Daoy (cell line): ENCODE results near the gene PCID2. TPM values are rescaled to one million over a fixed set of nuclear protein-coding genes. Genes with fewer than 3 reads are reported as not detected.
"Not testable (repeated sequence)": the region's sequence is repeated elsewhere in the genome, so short reads cannot be mapped to it uniquely, and the experiment has no call there.

Source experiments
- DNase-seq: peaks from one replicate; pipeline ENCODE4 v3.0.0-alpha.2; 2015; ENCODE audit warnings: low read depth
- total RNA-seq: library from RNA; depleted of rRNA; stranded (reverse); fragments of >200 nt; shearing (Covaris generic); gene quantifications from 2 replicates; pipeline ENCODE4 v1.2.3, GENCODE V29; 2014

PCID2 gene
- total RNA-seq, 1 experiment from 2014 or later = 43.3 TPM

DNA sequence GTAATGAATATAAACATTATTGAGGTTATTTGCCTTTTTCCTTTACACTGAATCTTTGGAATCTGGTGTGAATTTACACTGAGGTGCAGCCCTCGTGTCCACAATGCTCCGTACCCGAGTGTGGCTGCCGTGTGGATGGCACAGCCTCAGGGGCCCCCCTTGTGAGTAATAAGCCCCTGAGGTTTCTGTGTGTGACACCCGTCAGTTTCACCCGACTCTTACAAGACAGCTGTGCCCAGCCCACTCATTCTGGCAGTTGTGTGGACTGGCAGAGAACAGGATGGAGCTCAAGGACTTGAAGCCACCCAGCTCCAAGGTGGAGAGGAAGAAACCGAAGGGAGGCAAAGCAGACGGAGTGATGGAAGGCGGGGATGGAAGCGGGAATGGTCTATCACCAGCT lies 42.2 kb downstream of the PCID2 start:
- no peak for DNase-seq

DNA sequence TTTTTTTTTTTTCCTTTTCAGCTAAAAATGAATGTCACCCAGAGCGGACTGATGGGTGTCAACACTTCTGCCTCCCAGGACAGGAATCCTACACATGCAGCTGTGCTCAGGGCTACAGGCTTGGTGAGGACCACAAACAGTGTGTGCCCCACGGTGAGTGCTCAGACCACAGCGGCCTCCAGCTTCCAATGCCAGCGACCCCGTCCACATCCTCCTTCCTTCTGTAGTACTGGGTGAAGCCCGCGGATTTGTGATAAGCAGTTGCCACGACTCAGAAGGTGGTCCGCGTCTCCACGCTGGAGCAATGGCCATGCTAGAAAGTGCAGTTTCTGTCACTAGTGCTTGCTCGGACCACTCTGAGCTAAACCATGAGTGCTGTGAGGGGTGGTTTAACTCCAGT lies 44.0 kb downstream of the PCID2 start:
- no peak for DNase-seq

DNA sequence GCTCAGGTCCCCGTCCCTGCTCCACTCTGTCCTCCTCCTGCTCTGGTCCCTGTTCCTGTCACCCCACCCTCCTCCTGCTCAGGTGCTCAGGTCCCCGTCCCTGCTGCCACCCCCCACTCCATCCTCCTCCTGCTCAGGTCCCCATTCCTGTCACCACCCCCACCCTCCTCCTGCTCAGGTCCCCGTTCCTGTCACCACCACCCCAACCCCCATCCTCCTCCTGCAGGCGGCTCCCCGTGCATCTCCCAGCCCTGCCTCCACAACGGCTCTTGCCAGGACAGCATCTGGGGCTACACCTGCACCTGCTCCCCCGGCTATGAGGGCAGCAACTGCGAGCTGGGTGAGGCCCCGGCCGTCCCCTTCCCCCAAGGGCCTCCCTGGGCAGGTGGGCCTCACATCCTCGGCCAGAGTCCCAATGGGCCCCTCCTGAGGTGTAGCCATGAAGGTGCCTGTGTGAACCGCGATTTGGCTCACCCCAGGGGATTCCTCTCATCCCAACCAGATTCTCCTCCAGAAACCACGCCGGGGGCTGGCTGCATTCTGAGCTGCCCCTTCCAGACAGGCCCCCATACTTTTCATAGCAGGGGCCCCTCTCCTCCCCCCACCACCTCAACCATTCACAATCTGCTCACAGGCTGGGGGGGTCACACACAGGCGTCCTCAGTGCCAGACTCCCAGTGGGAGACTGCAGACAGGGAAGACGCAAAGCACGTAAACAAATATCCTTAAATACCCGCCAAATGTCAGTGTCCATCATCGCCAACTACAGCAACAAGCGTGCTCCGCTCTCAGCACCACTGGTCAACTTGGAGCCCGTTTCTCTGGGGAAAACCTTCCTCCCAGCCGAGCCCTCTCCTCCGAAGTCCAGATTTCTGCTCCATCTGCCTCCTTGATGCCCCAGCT lies 45.4 kb downstream of the PCID2 start:
- DNase-seq = no peak

DNA sequence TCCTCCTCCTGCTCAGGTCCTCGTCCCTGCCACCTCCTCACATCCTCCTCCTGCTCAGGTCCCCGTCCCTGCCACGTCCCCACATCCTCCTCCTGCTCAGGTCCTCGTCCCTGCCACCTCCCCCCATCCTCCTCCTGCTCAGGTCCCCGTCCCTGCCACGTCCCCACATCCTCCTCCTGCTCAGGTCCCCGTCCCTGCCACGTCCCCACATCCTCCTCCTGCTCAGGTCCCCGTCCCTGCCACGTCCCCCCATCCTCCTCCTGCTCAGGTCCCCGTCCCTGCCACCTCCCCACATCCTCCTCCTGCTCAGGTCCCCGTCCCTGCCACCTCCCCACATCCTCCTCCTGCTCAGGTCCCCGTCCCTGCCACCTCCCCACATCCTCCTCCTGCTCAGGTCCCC lies 46.5 kb downstream of the PCID2 start:
- not testable (repeated sequence) for DNase-seq

DNA sequence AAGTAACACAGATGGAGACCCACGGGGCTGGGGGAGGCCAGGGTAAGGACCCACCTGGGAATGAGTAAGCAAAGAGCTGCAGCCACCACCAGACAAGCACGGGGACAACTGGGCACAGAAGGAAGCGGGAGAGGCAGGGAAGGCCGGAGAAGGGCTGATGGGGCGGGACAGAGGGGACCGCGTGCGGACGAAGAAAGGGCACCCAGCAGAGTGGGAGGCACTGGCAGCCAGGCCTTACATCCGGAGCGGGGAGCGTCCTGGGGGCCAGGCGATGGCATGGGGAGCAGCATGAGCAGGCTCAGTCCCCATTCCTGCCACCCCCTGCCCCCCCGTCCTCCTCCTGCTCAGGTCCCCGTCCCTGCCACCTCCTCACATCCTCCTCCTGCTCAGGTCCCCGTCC lies 47.0 kb downstream of the PCID2 start:
- no peak for DNase-seq

DNA sequence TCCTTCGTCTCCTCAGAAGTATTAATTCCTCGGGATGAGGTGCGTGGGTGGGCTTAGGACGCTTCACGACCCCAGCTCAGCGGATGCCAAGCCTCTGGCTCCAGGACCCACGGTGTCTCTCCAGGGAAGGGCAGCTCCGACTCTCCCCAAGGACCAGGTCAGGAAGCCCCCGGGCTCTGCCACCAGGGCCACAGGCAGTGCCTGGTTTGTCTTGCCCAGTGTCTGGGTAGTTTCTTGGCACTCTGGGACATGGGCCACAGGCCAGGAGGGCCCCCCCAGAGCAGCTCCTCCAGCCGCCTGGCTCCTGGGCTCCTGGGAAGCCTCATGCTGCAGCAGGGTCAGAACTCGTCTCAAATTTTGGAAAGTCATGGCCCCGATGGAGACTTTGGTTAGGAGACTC lies 47.5 kb downstream of the PCID2 start:
- DNase-seq = no peak

DNA sequence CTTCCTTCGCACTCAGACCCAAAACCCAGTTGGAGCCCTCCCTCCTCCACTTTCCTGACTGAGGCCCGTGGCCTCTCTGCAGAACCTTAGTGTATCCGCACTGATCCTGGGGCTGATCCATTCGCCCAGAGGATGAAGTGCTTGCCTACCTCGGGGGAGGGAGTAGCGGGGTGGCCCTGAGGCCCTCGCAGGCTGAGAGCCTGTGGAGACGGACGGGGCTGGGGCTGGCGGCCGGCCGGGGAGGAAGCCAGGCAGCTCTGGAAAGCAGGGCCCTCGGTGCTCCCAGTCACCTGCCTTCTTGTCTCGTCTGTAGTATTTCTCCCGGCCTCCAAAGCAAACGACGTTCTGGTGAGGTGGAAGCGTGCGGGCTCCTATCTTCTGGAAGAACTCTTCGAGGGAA lies 48.8 kb downstream of the PCID2 start:
- no peak for DNase-seq

DNA sequence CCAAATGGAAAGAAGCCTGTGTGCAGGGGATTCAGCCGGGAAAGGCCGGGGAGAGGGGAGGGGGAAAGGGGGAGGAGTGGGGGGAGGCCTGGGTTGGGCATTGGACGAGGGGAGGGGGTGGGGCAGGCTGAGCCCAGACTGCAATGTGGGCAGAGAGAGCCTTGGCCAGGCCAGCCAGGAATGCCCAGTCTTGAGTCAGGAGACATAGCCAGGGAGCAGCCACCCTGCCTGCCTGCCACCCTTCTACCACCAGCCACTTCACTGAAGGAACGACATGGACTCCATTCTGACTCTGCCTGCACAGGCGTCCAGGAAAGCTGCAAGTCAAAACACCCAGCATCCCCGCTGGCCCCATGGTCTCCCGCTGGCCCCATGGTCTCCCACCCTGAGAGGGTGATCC lies 49.5 kb downstream of the PCID2 start:
- DNase-seq = no peak

DNA sequence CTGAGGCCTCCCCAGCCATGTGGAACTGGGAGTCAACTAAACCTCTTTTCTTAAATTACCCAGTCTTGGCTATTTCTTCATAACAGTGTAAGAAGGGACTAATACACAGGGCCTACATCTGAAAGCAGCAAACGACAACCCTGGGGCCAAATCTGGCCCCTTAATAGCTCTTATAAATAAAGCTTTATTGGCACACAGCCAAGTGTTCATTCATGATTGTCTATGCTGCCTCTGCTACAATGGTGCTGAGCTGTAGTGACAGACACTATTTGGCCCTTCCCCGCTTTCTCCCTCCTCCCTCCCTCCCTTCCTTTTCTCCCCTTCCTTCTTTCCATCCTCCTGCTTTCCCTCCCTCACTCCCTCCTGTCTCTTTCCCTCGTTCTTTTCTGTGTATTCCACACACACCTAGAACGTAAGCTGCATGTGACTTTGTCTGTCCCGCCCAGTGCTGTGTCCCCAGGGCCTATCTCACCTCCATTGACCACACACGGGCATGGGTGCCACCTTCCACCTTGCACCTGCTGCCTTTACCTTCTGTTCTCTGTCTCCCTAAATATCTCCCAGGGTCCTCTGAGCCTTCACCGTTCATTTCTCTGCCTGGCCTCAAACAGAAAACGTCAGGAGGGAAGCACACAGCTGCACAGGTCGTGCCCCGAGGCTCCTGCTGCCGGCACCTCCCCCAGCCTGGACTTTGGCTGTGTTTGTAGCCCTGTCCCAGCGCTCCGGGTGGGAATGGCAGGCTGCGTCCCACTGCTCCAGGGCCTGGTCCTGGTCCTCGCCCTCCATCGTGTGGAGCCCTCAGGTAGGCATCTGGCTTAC lies 50.3 kb downstream of the PCID2 start, which contains the start of gene PROZ:
Gene PROZ, plus strand, starts transcription at position 720 of the 819 bp plus-strand sequence. Its CDS starts 13 bp downstream, at position 733.
- DNase-seq = no peak

DNA sequence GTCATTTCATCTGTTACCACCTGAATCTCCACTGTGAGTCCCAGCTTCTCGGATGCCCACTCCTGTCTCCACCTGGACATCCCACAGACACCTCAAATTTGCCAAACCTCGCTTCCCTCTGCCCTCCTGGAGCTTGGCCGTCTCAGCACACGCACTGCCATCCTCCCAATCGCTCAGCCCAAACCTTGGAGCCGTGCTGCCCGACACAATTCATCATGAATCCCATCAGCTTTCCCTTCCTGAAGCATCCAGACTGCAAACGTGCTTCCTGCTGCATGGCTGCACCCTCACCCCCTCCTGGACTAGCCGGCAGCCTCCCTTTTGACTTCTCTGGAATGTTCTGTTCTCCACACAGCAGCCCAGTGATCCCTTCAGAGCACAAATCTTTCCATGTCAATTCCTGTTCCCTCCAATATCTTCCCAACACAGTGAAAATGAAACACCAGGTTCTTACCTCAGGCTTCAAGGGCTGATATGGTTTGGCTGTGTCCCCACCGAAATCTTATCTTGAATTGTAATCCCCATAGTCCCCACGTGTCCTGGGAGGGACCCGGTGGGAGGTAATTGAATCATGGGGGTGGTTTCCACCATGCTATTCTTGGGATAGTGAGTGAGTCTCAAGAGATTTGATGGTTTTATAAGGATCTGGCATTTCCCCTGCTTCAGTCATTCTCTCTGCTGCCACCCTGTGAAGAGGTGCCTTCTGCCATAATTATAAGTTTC lies 51.1 kb downstream of the PCID2 start:
- peak; percentile 10 for DNase-seq

DNA sequence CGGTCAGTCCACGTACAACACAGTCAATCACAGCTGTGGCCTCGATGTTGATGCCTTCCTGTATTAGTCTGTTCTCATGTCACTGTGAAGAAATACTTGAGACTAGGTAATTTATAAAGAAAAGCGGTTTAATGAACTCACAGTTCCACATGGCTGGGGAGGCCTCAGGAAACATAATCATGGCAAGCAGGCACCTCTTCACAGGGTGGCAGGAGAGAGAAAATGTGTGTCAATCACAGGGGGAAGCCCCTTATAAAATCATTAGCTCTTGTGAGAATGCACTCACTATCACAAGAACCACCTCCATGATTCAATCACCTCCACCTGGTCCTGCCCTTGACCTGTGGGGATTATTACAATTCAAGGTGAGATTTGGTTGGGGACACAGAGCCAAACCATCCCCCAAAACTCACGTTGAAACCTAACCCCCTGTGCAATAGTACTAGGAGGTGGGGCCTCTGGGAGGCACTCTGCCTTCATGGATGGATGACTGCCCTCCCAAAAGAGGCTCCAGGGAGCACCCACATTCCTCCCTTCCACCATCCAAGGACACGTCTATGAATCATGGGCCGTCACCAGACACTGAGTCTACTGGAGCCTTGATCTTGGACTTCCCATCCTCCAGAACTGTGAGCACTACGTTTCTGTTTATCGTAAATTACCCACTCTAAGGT lies 52.4 kb downstream of the PCID2 start:
- DNase-seq = no peak

DNA sequence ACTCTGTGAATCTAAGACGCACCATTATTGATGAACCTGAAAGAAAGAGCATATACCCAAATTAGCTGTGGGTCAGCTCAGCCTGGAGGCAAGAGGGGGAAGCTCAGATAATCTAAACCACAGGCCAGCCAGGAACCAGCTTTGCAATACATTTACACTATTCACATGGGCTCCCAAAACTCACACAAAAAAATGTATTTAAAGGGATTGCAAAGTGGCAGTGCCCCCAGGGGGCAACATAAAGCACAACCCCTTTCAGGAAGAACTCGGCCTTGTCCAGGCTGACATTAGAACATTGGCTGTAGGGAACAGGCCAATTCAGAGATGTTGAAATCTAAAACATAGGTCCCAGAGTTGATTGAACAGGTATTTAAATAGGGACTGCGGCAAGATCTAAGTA lies 53.3 kb downstream of the PCID2 start:
- no peak for DNase-seq

DNA sequence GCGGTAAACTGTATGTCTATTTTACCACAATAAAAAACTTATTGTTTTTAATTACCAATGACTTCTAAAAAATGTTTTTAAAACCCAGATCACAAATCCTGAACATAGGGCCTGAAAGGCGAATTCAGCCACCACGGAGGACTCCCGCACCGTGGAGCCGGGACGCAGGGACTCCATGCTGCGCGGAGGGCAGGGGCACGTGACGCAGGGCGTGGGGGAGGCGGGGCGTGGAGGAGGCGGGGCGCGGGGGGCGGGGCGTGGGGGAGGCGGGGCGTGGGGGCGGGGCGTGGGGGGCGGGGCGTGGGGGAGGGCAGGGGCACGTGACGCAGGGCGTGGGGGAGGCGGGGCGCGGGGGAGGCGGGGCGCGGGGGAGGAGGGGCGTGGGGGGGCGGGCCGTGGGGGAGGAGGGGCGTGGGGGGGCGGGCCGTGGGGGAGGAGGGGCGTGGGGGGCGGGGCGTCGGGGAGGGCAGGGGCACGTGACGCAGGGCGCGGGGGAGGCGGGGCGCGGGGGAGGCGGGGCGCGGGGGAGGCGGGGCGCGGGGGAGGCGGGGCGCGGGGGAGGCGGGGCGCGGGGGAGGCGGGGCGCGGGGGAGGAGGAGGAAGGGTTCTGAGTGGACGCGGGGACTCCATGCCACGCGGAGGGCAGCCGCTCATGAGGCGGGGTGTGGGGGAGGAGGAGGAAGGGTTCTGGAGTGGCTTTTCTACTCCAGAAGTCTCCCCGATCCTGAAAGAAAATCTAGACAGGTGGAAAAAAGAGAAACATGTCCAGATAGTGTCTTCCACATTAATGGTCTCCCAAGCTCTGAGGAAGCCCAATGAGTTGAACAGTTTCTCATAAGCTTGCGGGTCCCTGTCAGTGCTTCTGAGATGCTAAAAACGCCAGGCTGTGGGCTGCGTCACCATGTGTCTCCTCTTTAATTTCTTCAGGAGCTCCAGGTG lies 54.4 kb downstream of the PCID2 start:
- peak; percentile 66 for DNase-seq

DNA sequence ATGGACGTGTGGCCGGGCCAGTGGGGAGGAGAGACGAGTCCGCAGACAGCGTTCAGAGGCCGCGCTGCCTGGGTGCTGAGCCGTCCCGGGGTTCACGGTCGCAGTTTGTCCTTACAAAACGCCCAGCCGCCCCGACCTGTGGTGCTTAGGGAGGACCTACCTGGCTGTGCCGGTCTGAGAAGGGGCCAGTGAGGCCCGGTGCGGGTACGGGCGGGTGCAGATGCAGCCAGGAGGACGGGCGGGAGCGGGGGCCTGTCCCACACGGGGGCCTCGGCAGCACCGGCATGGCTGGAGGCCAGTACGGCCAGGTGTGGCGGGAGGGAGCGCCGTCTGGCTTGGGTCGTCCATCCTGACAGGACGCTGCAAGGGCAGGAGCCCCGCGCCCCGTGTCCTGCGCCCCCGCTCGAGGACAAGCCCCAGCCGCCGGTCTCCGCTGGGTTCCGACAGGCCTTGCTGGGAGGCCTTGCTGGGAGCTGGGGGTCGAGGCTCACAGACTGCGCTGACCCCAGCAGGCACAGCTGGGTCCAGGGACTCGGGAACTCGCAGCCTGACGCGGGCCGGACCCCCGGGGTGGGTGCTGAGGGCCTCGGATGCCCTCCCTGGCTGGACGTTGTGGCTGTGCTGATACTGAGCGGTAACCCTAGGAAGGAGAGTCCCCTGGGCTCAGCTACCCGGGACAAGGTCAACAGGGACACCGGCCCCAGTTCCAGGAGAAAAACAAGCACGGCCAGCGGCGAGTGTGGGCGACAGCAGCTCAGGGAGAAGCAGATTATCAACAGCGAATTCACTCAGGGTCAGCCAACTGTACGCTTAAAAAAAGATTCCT lies 55.3 kb downstream of the PCID2 start:
- DNase-seq = peak; percentile 9

DNA sequence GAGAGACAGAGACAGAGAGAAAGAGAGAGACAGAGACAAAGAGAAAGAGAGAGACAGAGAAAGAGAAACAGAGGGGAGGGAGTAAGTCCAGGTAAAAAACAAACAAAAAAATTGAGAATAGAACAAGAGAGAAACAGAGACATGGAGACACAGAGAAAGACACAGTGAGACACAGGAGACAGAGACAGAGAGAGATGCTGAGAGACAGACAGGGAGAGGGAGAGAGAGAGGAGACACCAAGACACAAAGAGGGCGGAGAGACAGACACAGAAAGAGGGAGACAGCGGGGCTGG lies 55.8 kb downstream of the PCID2 start:
- DNase-seq = no peak

DNA sequence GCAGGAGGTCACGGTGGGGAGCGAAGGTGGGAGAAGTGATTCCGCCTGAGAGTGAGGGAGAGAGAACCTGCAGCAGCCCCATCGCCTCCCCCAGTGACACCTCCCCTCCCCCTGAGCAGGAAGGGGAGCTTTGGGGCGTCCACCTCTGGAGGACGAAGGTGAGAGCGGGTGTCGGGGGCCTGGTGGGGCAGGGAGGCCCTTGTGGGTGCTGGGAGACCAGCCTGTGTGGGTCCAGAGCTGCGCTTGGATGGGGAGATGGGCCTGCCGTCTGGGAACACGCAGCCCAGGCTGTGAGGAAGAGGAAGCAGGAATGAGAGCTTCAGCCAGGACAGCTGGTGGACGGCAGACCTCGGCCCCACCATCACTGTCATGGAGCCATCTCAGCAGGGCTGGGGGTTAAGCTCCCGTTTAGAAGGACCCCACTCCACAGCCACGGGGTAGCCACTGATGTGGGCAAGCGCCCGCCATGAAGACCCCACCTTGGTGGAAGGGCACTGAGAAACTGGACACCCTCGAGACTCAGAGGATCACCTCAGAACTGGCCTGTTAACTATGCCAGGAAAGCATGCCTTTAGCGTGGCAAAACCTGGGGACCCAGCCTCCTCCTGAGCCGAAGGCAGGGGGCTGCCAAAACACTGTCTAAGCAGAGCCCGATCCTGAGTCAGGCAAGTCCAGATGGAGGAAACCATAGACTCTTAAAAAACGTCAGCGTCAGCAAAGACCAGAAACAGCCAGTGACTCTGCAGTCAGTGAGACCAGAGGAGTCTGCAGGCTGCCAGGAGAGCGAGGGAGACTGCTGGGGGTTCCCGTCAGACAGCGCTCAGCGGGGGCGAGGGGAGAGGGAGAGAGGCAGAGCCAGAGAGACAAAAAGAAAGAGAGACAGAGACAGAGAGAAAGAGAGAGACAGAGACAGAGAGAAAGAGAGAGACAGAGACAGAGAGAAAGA lies 56.5 kb downstream of the PCID2 start:
- peak; percentile 33 for DNase-seq

DNA sequence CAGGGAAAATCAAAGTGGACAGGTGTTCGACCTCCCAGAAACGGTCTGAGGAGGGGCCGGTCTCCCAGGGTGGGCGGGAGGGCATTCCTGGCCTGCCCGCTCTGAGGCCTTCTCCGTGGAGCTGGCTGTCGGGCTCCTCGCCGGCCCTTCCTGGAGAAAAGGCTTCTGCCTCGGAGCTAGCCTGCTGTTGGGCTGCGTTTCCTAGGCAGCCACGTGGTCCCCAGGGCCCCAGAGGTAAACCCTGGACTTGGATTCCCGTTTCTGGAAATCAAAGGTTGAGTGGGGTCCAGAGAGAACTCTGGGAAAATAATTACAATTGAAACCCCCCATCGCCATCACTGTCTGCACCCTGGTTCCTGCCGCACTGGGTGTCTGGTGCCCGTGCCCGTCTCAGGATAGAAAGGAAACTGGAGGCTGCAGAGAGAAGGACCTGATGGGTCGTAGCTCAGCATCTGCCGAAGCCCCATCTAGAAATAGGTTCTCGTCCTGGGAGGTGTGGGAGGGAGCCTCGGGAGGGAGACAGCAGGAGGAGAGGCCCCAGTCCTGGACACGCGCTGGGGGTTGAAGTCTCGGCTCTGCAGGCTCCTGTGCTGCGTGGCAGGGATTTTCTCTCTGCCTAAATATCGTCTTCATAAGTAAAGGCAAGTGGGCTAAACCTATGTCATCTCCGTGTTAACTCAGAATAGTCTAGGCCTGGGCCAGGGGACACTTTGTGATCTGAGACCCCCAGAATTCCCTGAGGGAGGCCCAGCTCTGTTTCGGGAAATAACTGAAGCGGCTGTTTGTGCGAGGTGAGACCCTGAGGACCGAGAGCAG lies 57.7 kb downstream of the PCID2 start:
- no peak for DNase-seq
